Stimulated activated CD4-positive, alpha-beta T cell treated with anti-CD3 and anti-CD28 coated beads, Interleukin-2, amount 100 ng/mL, for 48 hours (primary cell): ENCODE data around the gene MRPL39.
"Not testable (repeated sequence)": the region's sequence is repeated elsewhere in the genome, so short reads cannot be mapped to it uniquely, and the experiment has no call there.

Source experiments
- DNase-seq, 2 donors: peaks; one replicate each; pipeline ENCODE4 v3.0.0-alpha.2; 2020

MRPL39 gene

DNA sequence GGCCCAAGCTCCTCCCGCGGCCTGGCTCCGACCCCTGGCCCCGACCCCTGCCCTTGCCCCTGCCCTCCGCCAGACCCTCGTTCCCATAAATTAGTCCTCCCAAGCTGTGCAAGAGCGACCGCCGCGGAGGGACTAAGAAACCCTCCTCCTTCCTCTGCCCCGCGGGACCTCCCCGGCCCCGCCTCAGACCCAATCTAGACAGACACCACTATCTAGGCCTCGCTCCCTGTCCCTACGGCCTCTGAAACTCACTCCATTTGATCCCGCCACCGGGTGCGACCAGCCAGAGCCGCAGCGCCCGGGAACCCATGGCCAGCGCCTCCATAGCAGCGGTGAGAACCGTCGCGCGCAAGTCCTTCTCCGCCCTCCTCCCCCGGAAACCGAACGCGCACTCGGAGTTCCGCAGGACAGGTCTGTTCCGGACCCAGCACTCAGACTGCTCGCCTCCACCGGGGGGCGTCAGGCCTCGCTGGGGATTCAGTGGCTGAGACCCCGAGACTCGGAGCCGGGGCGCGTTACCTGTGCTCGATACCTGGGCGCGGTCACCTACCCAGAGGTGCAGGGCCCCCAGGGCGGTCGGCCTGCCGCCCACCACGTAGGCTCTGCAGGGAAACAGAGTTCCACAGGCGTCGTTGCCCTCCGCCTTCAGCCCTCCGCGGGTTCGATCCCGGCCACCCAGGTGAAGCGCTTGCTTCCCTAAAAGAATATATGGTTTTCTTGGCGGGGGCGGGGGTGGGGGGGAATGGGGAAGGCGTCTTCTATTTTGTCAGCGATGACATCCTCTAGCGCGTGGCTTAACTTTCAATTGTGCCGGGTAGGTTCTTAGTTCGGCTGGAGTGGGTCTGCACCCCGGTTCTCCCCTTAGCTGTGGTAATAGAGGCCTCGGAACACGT is at the start of gene MRPL39:
MRPL39 (minus strand) TSS at position 331 of the 893 bp plus-strand sequence; CDS start at position 325, 6 bp downstream.
- DNase-seq: peak; percentile 82 to 83

DNA sequence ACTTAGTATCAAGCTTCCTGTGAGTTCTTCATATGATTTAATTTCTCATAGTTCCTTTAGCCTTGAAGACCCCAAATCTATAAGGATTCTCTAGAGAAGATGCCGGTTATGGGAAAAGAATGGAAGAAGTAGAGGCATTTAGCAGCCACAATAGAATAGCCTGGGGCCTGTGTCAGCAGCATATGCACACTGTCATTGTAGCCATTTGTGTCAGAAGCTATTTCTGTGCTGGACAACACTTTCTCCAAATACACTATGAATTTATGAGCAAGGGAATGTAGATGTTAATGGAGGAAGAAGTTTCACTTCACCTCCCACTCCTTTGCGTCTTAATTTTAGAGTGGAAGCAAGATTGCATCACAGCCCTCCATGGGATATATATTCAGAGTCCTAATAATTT is 49.1 kb upstream of the MRPL39 start:
- no peak for DNase-seq

DNA sequence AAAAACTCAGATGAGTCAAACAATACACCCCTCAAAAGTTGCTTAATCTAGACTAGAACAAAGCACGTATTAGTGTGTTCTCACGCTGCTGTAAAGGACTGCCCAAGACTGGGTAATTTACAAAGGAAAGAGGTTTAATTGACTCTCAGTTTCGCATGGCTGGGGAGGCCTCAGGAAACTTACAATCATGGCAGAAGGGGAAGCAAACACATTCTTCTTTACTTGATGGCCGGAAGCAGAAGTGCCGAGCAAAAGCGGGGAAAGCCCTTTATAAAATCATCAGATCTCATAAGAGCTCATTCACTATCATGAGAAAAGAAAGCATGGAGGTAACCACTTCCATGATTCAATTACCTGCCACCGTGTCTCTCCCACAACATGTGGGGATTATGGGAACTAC is 41.9 kb upstream of the MRPL39 start:
- DNase-seq: no peak

DNA sequence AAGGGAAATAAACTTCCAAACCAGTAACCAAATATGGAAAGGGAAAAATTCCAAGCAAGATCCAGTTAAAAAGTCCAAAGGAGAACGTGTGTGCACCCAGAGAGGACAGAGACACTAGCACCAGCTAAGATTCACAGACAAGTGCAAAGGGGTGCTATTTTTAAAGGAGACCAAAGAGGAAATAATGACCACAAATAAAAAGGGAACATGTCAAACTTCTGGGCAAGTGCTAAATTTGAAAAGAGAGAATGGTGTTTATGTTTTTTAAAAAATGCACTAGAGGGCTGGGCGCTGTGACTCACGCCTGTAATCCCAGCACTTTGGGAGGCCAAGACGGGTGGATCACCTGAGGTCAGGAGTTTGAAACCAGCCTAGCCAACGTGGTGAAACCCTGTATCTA is 40.4 kb upstream of the MRPL39 start:
- DNase-seq: no peak

DNA sequence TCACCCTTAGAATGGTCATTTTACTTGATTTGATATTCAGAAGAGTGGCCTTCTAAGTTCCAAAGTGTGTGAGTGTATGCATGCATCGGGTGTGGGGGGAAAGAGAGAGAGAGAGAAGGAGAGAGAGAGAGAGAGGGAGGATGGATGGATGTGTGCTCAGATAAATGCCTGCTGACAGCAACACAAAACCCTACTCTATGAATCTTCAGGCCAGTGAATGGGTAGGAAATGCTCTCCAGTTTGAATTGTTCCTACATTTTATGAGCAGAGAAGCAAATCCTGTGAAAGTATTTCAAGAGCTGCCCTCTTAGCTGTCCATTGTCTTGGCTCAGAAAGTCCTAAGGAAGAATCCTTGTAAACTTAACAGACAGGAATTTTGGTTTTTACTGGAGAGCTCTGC is 39.2 kb upstream of the MRPL39 start:
- no peak for DNase-seq

DNA sequence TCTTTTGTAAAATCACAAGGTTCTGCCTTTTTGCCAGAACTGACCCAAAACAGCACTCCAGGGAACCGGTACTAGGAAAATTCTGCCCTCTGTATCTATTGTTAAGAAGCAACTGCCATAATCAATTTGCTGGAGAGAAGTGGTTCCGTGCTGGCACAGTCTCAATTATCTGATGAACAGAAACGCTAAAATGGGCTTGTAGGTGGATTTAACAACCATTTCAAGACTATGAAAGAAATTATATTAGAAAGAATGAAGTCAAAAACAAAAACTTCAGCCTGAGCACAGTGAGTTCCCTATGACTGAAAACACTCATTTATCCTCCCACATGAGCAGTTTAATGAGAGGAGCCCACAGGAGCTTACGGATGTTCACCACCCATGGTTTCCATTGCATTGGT is 36.2 kb upstream of the MRPL39 start:
- DNase-seq: no peak

DNA sequence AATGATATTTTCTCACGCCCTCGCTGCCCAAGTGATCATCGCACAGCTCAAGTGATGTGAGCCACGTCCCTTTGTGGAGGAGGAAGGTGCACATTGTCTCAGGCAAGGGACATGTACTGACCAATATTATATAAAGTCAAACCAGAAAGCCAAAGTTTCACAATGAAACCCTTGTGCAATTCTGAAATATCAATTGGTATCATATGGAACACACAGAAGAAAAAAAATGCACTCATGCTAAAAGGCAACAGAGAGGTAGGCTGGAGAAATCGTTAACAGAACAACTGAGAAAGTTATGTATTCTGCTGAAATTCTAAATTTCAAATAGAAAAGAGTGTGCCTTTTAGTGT is 33.6 kb upstream of the MRPL39 start:
- DNase-seq: no peak

DNA sequence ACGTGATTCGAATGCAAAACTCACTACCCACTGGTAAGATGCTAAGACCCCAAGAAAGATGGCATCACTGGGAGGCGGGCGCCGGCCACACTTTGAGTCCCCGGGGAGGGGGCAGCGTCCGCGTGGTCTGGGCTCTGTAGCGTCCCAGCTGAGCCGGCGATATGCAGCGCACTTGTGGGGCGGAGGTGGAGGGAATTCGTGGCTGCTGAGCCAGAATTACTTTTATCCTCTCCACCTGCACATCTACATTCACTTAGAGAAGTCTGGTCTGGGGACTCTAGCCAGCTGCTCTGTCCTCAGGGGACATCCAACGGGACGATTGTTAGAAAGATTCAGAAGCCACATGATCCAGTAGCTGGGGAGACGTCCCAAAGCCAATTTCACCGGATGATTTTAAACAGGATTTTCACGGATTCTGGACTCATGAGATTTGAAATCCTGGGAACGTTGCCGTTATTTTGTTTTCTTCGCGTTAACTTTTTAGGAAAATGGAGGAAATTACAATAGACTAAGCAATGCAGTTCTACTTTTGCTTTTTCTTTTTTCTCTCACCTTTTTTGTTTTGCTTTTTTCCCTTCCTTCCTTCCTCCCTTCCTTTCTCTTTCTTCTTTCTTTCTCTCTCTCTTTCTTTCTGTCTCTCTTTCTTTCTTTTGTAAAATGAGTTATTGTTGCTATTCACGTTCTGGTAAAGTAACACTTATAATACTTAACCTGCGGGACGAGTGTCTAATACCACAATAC is 33.1 kb upstream of the MRPL39 start:
- DNase-seq: no peak

DNA sequence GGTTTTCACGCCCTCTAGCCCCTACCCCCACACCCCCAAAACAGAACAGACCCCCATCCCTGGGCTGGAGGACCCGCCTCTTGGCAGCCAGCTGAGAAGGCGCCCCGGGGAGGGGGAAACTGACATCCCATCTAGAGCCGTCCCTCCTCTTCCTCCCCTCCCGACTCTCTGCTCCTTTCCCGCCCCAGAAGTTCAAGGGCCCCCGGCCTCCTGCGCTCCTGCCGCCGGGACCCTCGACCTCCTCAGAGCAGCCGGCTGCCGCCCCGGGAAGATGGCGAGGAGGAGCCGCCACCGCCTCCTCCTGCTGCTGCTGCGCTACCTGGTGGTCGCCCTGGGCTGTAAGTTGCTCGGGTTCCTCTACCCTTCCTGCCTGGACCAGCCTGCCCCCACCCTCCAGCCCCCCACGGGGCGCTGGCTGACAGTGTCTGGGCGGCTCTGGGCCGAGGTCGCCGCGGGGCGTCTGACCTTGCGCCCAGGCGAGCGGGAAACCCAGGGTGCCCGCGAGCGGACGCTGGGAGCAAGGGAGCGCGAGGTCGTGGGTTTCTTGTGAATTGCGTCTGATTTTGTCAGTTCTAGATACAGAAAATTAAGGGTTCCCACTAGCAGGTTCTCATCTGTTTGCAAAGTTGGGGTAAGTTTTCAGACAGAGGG is 32.4 kb upstream of the MRPL39 start:
- DNase-seq: peak in 1 of 2 donors; percentile 27

DNA sequence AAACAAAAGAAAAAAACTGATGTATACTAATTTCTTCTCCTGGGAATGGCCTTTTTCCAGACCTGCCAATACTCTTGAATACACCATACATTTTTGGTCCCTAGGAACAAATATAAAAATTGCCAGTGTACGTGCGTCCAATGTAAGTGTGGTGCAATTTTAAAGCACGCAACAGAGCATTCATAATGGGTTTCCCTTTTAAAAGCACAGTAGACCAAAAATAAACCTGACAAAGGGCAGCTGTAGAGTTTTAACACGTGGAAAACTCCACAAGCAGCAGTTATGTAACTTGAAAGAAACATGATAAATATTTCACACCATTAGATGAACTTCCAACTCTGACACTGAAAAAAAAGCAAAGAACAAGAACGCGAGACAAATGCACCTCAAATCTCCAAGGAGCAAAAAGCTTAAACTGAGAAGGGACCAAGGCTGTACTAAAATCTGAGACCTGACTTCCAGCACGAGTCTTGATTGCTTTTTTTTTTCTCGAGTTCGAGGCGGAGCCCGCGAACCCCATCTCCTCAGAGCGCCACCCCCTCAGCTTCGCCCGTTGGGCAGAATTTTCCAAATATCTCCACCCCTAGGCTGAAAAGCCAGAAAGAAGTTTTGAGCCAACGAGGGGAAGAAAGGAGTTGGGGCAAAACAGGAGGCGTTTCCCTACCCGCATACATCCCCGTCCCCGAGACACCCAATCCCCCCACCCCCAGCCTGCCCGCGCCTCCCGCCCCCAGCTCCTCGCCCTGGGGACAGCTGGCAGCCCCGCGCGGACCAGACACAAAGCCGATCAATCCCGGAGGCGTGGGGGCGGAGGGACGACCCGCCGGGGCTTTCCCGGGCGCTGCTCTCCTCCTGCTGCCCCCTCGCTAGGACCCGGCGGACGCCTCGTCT is 31.6 kb upstream of the MRPL39 start, which contains the start of gene JAM2:
JAM2 (plus strand) TSS at position 599 of the 891 bp plus-strand sequence. CDS start 564 bp downstream, outside the sequence.
- DNase-seq: peak in 1 of 2 donors; percentile 19

DNA sequence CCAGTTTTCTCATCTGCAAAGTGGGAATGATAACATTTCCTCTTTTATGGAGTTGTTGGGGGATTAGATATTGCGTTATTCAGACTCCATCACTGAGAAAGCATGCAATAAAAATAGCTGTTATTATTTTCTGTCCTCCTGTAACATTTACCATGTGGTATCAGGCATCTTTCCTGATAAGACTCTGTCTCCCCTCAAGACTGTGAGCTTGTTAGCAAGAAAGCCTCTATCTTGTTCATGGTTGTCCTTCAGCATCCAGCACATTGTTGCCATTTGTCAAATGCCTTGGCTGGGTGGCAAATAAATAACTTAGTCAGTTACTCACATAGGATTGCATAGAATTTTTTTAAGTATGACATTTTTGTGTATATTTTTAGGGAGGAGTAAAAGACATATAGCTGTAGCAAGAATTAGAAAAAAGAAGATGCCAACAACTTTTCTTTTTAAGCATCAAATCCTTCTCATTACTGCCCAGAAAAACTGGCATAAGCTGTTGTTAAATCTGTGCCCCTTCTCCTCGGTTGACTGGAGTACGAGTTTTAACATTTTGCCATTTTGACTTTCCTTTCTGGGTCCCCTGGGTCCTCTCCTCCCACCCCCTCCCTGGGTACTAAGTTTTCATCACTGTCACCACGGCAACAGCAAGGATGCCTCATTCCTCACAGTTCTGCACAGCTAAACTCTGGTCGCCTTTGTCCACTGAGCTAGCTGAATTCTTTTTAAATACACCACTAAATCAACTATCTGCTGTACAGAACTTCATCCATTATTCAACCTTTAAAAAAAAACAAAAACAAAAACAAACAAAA is 30.8 kb upstream of the MRPL39 start:
- DNase-seq: no peak

DNA sequence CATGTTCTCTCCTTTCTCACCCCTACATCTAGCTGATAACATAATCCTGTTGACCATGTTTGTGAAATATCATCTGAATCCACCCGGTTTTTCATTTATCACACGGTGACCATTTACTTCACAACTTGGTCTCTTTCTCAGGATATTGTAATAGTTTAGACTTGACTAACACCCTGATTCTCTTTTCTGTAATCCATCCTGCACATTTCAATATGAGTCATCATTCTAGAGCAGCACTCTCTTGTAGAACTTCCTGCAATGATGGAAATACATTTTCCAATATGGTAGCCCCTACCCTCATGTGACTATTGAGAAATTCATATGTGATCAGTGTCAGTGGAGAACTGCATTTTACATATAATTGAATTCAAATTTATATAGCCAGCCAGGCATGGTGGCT is 29.4 kb upstream of the MRPL39 start:
- no peak for DNase-seq

DNA sequence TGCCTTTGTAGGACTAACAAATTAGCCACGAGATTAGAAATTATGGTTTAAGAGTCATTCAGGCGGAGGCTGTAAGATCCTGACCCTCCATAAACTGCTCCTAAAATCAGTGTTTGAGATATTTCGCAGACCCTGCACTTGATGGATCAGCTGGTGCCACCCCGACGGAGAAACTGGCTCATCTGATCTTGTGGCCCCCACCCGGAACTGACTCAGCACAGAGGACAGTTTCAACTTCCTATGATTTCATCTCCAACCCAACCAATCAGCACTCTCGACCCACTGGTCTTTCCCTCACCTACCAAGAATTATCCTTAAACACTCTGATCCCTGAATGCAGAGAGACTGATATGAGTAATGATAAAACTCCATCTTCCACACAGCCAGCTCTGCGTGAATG is 28.0 kb upstream of the MRPL39 start:
- DNase-seq: no peak

DNA sequence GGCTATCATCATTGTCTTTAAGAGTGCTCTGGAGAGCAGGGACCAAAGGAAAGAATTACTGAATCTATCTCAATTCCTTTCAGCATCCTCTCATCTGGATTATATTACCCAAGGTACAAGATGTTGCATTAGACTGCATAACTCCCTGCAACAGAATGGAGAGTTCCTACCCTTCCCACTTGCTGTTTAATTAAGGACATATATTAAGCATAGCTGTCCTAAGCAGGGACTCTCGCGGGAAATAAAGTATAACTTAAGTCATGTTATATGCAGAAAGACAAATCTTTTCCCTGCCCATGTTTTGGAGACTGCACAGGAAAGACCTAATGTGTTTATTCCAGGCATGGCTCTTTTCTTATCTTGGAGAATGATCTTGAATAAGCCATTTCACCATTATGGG is 25.0 kb upstream of the MRPL39 start:
- DNase-seq: no peak

DNA sequence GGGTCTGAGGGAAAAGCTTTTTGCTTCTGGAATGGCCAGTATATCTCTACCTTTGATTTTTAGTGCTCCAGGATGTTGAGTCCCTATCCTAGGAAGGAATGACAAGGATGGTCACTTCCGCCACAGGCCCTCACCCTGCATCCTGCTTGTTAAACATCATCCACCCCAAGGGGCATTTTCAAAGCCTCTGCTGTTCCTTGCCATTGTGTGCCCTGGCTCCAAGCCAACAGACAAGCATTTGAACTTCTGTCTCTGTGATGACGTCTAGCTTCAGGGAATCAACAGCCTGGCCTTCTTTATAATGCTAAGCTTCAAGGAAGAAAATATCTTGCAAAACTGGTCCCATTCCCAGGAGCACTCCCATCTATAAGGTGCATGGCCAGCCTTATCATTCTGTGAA is 19.5 kb upstream of the MRPL39 start:
- no peak for DNase-seq

DNA sequence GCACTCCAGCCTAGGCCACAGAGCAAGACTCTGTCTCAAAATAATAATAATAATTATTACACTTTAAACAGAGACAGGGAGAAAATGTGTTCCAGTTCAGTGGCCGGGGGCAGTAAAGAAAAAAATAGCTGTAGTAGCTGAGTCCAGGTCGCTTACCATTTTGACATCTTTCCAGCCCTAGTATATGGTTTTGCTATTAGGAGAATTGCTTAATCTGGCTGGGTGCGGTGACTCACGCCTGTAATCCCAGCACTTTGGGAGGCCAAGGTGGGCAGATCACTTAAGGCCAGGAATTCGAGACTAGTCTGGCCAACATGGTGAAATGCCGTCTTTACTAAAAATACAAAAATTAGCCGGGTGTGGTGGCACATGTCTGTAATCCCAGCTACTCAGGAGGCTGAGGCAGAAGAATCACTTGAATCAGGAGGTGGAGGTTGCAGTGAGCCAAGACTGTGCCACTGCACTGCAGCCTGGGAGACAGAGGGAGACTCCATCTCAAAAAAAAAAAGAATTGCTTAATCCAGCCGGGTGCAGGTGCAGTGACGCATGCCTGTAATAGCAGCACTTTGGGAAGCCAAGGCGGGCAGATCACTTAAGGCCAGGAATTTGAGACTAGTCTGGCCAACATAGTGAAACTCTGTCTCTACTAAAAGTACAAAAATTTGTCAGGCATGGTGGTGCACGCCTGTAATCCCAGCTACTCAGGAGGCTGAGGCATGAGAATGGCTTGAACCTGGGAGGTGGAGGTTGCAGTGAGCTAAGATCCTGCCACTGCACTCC is 18.7 kb upstream of the MRPL39 start:
- DNase-seq: not testable (repeated sequence)

DNA sequence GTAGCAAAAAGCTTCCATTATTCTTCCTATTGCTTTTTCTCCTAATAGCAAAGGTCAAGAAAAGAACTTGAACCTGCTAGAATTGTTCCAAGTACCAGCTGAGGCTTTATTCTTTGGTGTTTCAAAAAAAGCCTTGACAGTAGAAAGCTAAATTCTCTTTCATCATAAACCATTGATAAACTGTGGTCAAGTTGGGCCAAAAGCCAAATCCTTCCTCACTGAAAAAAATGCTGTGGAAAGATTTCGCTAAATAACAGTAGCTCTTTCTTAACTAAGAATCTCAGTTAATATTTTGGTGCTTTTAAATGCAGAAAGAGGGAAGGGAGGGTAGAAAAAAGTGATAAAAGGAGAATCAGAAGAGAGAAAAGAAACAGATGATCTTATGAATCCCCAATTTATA is 17.8 kb upstream of the MRPL39 start:
- no peak for DNase-seq

DNA sequence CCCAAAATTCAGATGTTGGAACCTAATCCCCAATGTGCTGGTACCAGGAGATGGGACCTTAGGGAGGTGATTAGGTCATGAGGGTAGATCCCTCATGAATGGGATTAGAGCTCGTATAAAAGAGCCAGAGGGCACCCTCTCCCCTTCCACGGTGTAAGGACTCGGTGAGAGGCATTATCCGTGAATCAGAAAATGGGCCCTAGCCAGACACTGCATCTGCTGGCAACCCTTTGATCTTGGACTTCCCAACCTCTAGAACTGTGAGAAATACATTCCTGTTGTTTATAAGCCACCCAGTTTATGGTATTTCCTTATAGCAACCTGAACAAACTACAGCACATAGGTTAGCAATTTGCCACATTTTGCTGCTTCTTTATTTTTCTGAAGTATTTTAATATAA is 17.2 kb upstream of the MRPL39 start:
- no peak for DNase-seq

DNA sequence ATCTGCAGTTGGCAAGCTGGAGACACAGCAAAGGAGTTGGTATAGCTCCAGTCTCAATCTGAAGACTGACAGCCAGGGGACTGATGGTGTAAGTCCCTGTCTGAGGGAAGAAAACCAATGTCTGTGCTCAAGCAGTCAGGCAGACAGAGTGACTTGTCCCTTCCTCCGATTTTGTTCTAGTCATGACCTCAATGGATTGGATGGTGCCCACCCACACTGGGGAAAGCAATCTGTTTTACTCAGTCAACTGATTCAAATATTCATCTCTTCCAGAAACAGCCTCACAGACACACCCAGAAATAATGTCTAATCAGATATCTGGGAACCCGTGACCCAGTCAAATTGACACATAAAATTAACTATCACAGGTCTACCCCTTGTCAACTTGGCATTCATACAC is 11.9 kb upstream of the MRPL39 start:
- DNase-seq: no peak

DNA sequence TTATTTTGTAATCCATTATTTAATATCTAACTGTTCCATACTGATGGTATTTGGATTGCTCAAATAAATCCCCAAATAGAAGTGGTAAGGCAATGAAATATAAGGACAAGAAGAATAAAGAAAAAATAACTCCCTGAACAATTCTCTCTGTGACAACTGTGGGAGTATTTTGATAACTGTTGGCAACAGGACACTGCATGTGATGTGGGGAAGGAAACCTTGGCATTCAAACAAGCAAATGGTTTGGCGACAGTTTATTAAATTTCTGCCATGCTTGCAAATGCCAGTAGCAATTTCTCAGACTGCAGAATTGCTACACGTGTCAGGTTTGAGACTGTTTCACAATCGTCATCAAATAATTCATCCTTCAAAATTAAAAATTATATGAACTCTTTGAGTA is 8.6 kb upstream of the MRPL39 start:
- no peak for DNase-seq

DNA sequence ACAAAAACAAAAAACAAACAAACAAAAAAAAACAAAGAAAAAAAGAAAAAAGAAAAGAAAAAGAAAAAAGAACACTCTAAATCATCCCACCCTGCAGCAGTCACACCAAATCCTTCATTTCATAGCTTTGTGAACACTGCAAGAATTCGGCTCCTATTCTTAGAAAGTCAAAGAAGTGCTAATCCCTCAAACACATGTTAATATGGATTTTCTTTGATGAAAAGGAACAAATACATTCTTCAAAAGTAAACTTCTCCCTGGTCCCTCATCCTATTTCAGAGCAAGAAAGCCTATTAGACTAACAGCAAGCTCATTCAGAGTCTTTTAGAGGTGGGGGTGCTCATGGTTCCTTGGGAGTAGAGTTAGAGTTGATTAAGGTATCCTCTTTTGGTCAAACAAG is 7.2 kb upstream of the MRPL39 start:
- DNase-seq: no peak
